ENCODE data around the gene AATF. TPM values are rescaled to one million over a fixed set of nuclear protein-coding genes. Genes with fewer than 3 reads are reported as not detected.

The AATF gene
- polyA plus RNA-seq, 1 donor from 2014 or later, result 12.7 TPM

DNA sequence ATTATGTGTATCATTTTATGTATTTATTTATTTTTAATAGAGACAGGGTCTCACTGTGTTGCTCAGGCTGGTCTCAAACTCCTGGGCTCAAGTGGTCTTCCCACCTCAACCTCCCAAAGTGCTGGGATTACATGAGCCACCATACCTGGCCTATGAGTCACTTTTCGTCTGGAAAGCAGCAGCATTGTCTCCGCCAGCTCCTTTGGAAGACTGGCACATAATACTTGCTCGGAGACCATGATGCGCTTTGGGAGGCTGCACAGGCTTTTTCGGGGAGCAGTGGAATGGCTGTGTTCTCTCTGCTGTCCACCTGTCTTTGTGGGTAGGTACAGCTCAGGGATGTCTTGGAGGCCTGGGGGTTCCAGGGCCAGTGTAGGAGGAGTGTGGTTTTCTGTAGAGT lies 102.2 kb downstream of the AATF start:
- H3K36me3 ChIP-seq (ENCODE audit: insufficient read depth, low read length), result no peaks in the 10 kb centered on the region
- no peaks in the 10 kb centered on the region for H3K9me2 ChIP-seq (ENCODE audit: insufficient read depth, low read length)
- no peak overlapping the region for H3K9ac ChIP-seq (ENCODE audit: low read length)
- H3K79me2 ChIP-seq (replicated peaks; ENCODE audit: insufficient read depth, low read length), result no peaks in the 10 kb centered on the region
- no peak overlapping the region for H2AFZ ChIP-seq (ENCODE audit: low read depth, low read length)
- no peaks in the 10 kb centered on the region for H3F3A ChIP-seq (ENCODE audit: insufficient read depth, low read length, poor library complexity, severe bottlenecking)
- H3K27ac ChIP-seq (ENCODE audit: low read length), result no peak overlapping the region
- H3K4me3 ChIP-seq (ENCODE audit: low read length), result no peak overlapping the region
- no peaks in the 10 kb centered on the region for H3K27me3 ChIP-seq (ENCODE audit: insufficient read depth, low read depth, low read length)
- TF ChIP-seq MXI1 (conservative IDR thresholded peaks at IDR 0.05; ENCODE audit: poor library complexity, severe bottlenecking) (no peak), TAF1 (IDR thresholded peaks at IDR 0.05; ENCODE audit: low read depth) (no peak), SMC3 (conservative IDR thresholded peaks at IDR 0.05; ENCODE audit: poor library complexity) (no peak), EZH2 (IDR thresholded peaks at IDR 0.05; ENCODE audit: borderline replicate concordance, insufficient read depth, low read length, poor library complexity, severe bottlenecking) (no peak), POLR2AphosphoS5 (IDR thresholded peaks at IDR 0.05) (no peak), EP300 (conservative IDR thresholded peaks at IDR 0.05; ENCODE audit: poor library complexity, severe bottlenecking) (no peak), RAD21 (conservative IDR thresholded peaks at IDR 0.05) (no peak), REST (IDR thresholded peaks at IDR 0.05; ENCODE audit: borderline replicate concordance) (no peak)
- TF ChIP-seq, protein P1, sequence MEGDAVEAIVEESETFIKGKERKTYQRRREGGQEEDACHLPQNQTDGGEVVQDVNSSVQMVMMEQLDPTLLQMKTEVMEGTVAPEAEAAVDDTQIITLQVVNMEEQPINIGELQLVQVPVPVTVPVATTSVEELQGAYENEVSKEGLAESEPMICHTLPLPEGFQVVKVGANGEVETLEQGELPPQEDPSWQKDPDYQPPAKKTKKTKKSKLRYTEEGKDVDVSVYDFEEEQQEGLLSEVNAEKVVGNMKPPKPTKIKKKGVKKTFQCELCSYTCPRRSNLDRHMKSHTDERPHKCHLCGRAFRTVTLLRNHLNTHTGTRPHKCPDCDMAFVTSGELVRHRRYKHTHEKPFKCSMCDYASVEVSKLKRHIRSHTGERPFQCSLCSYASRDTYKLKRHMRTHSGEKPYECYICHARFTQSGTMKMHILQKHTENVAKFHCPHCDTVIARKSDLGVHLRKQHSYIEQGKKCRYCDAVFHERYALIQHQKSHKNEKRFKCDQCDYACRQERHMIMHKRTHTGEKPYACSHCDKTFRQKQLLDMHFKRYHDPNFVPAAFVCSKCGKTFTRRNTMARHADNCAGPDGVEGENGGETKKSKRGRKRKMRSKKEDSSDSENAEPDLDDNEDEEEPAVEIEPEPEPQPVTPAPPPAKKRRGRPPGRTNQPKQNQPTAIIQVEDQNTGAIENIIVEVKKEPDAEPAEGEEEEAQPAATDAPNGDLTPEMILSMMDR (IDR thresholded peaks at IDR 0.05; ENCODE audit: poor library complexity, severe bottlenecking), result no peak
- H3K9me3 ChIP-seq (ENCODE audit: low read length), result no peaks in the 10 kb centered on the region
- no peaks in the 10 kb centered on the region for H4K20me1 ChIP-seq (ENCODE audit: insufficient read depth)
- no peak overlapping the region for H3K4me2 ChIP-seq (ENCODE audit: low read length)

DNA sequence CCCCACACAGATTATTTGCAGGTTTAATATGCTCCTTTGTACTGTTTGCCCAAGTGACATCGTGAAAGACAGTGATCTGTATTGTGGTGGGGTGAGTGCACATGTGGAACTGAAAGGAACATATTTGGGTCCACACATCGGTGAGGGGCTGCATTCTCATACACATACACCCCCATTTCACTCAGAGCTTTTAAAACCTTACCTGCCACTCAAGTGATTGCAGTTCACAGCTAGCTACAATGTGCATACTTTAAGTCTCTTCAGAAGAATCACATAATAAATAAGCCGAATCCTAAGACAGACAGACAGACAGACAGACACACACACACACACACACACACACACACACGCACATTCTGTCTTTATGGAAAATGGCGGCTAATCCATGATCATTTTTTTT lies 102.6 kb downstream of the AATF start:
- Histone ChIP-seq H3F3A (ENCODE audit: insufficient read depth, low read length, poor library complexity, severe bottlenecking) (no peaks in the 10 kb centered on the region), H3K9ac (ENCODE audit: low read length) (no peak overlapping the region), H3K9me2 (ENCODE audit: insufficient read depth, low read length) (no peaks in the 10 kb centered on the region), H3K27me3 (ENCODE audit: insufficient read depth, low read depth, low read length) (no peaks in the 10 kb centered on the region), H3K36me3 (ENCODE audit: insufficient read depth, low read length) (no peaks in the 10 kb centered on the region), H3K4me3 (ENCODE audit: low read length) (no peak overlapping the region), H4K20me1 (ENCODE audit: insufficient read depth) (no peaks in the 10 kb centered on the region), H3K79me2 (replicated peaks; ENCODE audit: insufficient read depth, low read length) (no peaks in the 10 kb centered on the region), H3K4me2 (ENCODE audit: low read length) (no peak overlapping the region), H2AFZ (ENCODE audit: low read depth, low read length) (no peak overlapping the region), H3K27ac (ENCODE audit: low read length) (no peak overlapping the region), H3K9me3 (ENCODE audit: low read length) (no peaks in the 10 kb centered on the region)
- TF ChIP-seq MXI1 (conservative IDR thresholded peaks at IDR 0.05; ENCODE audit: poor library complexity, severe bottlenecking) (no peak), EP300 (conservative IDR thresholded peaks at IDR 0.05; ENCODE audit: poor library complexity, severe bottlenecking) (no peak), TAF1 (IDR thresholded peaks at IDR 0.05; ENCODE audit: low read depth) (no peak), EZH2 (IDR thresholded peaks at IDR 0.05; ENCODE audit: borderline replicate concordance, insufficient read depth, low read length, poor library complexity, severe bottlenecking) (no peak), POLR2AphosphoS5 (IDR thresholded peaks at IDR 0.05) (no peak)
- TF ChIP-seq, protein P1 (IDR thresholded peaks at IDR 0.05; ENCODE audit: poor library complexity, severe bottlenecking), result no peak
